GM12878 (cell line): ENCODE results near the gene COL4A2. TPM values are rescaled to one million over a fixed set of nuclear protein-coding genes. Genes with fewer than 3 reads are reported as not detected.
"Not testable (repeated sequence)": the region's sequence is repeated elsewhere in the genome, so short reads cannot be mapped to it uniquely, and the experiment has no call there.

Experiments used
- ATAC-seq: fragments of 200-7000 bp; cut with Tn5 transposase; 3 replicates; pipeline ENCODE4 v1.9.1; 2020; ENCODE audit warnings: mild to moderate bottlenecking, moderate library complexity
- BruUV-seq: library from RNA; stranded (reverse); fragments of 400-500 nt; replicated peaks from 2 replicates; lab custom pipeline; 2021; lab: Mats Ljungman, UMichigan
- CTCF ChIA-PET: fragments of 300-600 bp; sonication (Branson Sonifier 250); formaldehyde crosslinking; extraction: SDS; loops from one replicate; lab custom pipeline; 2021; ENCODE audit warnings: inconsistent platforms; lab: Yijun Ruan, JAX
- POLR2A ChIA-PET: fragments of 350-600 bp; formaldehyde crosslinking; extraction: SDS; loops from one replicate; lab custom pipeline; 2021; ENCODE audit warnings: inconsistent platforms; lab: Charles Lee
- RAD21 ChIA-PET: fragments of 300-600 bp; sonication (Branson Sonifier 250); formaldehyde crosslinking; loops from one replicate; lab custom pipeline; 2023; ENCODE audit warnings: antibody characterized with exemption; ENCODE audit not compliant: unreplicated experiment; lab: Charles Lee
- SMC1A ChIA-PET: fragments of 300-600 bp; sonication (Branson Sonifier 250); formaldehyde crosslinking; loops from one replicate; lab custom pipeline; 2023; ENCODE audit not compliant: unreplicated experiment, uncharacterized antibody; lab: Charles Lee
- DNase-seq: peaks from one replicate; pipeline ENCODE4 v3.0.0-alpha.2; 2011; ENCODE audit warnings: low read depth, low spot score
- FAIRE-seq: peaks from 3 replicates; lab custom pipeline; 2011; peaks lifted over from hg19 to GRCh38; lab: Jason Lieb, UNC
- H2AFZ ChIP-seq: 2 replicates; pipeline ENCODE4 v1.6.0; 2011; ENCODE audit warnings: low read depth, low read length, control low read depth; ENCODE audit not compliant: control insufficient read depth
- H3K27ac ChIP-seq: 2 replicates; pipeline ENCODE4 v1.5.1; 2011; ENCODE audit warnings: control low read depth; ENCODE audit not compliant: control insufficient read depth, insufficient read depth
- H3K27me3 ChIP-seq, 2 experiments: replicated peaks in 1 of 2; 2 replicates each; pipeline versions ENCODE4 v1.6.0 to v1.6.1; 2011; ENCODE audit warnings: low read length in 1 of 2; ENCODE audit not compliant: control insufficient read depth in 2 of 2, insufficient read depth in 2 of 2
- H3K36me3 ChIP-seq, 2 experiments: 2 replicates each; pipeline ENCODE4 v1.5.1; 2011; ENCODE audit warnings: low read length in 1 of 2; ENCODE audit not compliant: control insufficient read depth in 2 of 2, insufficient read depth in 2 of 2
- H3K4me1 ChIP-seq: 2 replicates; pipeline ENCODE4 v1.6.1; 2011; ENCODE audit warnings: mild to moderate bottlenecking, low read length, moderate library complexity, mixed read lengths; ENCODE audit not compliant: control insufficient read depth, insufficient read depth
- H3K4me2 ChIP-seq: 2 replicates; pipeline ENCODE4 v1.6.0; 2011; ENCODE audit warnings: control low read depth; ENCODE audit not compliant: control insufficient read depth, insufficient read depth
- H3K4me3 ChIP-seq: fragments of 200-600 bp; sonication (generic); 2 replicates; pipeline ENCODE4 v1.5.1; 2016
- H3K79me2 ChIP-seq: 2 replicates; pipeline ENCODE4 v1.6.0; 2011; ENCODE audit warnings: low read length; ENCODE audit not compliant: control insufficient read depth, insufficient read depth
- H3K9ac ChIP-seq: 2 replicates; pipeline ENCODE4 v1.8.0; 2011; ENCODE audit warnings: low read length, control low read depth, mixed read lengths; ENCODE audit not compliant: control insufficient read depth, insufficient read depth
- H3K9me3 ChIP-seq: replicated peaks from 3 replicates; pipeline ENCODE4 v1.5.1; 2011; ENCODE audit warnings: mild to moderate bottlenecking, low read length; ENCODE audit not compliant: control insufficient read depth, insufficient read depth
- H4K20me1 ChIP-seq: 2 replicates; pipeline ENCODE4 v1.6.0; 2011; ENCODE audit not compliant: control insufficient read depth, insufficient read depth
- MYC ChIP-seq: IDR thresholded peaks from 2 replicates; pipeline ENCODE4 v1.6.1; 2011; ENCODE audit warnings: mild to moderate bottlenecking, low read length, moderate library complexity, inconsistent platforms; ENCODE audit not compliant: insufficient read depth, insufficient replicate concordance, insufficient read length, severe bottlenecking
- NFIC ChIP-seq: IDR thresholded peaks from 2 replicates; pipeline ENCODE4 v1.6.1; 2012; ENCODE audit warnings: low read depth, mild to moderate bottlenecking, inconsistent platforms, low read length, moderate library complexity
- RAD21 ChIP-seq: IDR thresholded peaks from 2 replicates; pipeline ENCODE4 v1.6.1; 2011; ENCODE audit warnings: mild to moderate bottlenecking, low read depth, low read length, moderate library complexity; ENCODE audit not compliant: insufficient read depth
- RBBP5 ChIP-seq: fragments of 200-600 bp; sonication (generic); conservative IDR thresholded peaks from 2 replicates; pipeline ENCODE4 v1.6.1; 2016
- SMAD1 ChIP-seq: fragments of 450-650 bp; IDR thresholded peaks from 2 replicates; pipeline ENCODE4 v1.6.1; 2018; ENCODE audit warnings: mild to moderate bottlenecking, low read depth; ENCODE audit not compliant: partially characterized antibody
- WGBS: methylation state at CpG from one replicate; pipeline ENCODE4 v1.1.6; 2016; ENCODE audit warnings: low lambda C conversion rate; ENCODE audit not compliant: insufficient replicate concordance, insufficient coverage; ENCODE audit errors: missing lambda C conversion rate; 5-methylcytosine and 5-hydroxymethylcytosine counted together
- in situ Hi-C: fragments of 300-500 bp; cut with MboI; formaldehyde crosslinking; loops from 9 replicates; pipeline ENCODE4 v1.14.3; 2018; ENCODE audit warnings: mixed read lengths
- intact Hi-C: fragments of 100-400 bp; cut with micrococcal nuclease; formaldehyde crosslinking; loops from one replicate; pipeline ENCODE4 v1.14.2; 2022; ENCODE audit not compliant: unreplicated experiment
- polyA plus RNA-seq, 11 experiments: library from polyadenylated mRNA; depleted of rRNA in 4 of 11; unstranded in 6 of 11; stranded (reverse) in 5 of 11; fragments of >200 nt; fragmentation: Nextera tagmentation in 4 of 11; fragmentation: Illumina TruSeq in 1 of 11; extraction: Ambion mirVana in 4 of 11; extraction: Trizol in 1 of 11; gene quantifications; 1 replicate in 1 of 11; 2 replicates in 10 of 11; pipeline versions ENCODE4 v1.2.1 to v1.2.3, GENCODE V29; 2011 to 2016; ENCODE audit warnings: inconsistent platforms in 2 of 11, missing spikeins in 2 of 11, low read depth in 1 of 11
- total RNA-seq, 4 experiments: library from RNA; depleted of rRNA in 3 of 4; stranded (reverse); fragments of >200 nt in 3 of 4; fragmentation: Illumina TruSeq in 1 of 4; extraction: Trizol in 1 of 4; gene quantifications; 2 replicates each; pipeline versions ENCODE4 v1.2.1 to v1.2.3, GENCODE V29; 2013 to 2021

Gene COL4A2
- total and polyA plus RNA-seq, 10 of the 15 experiments (the other 5 are each of a cell fraction or from before 2014, with no cell fraction given): 0.16 to 1.6 (median 0.62) TPM; not detected in 3

DNA sequence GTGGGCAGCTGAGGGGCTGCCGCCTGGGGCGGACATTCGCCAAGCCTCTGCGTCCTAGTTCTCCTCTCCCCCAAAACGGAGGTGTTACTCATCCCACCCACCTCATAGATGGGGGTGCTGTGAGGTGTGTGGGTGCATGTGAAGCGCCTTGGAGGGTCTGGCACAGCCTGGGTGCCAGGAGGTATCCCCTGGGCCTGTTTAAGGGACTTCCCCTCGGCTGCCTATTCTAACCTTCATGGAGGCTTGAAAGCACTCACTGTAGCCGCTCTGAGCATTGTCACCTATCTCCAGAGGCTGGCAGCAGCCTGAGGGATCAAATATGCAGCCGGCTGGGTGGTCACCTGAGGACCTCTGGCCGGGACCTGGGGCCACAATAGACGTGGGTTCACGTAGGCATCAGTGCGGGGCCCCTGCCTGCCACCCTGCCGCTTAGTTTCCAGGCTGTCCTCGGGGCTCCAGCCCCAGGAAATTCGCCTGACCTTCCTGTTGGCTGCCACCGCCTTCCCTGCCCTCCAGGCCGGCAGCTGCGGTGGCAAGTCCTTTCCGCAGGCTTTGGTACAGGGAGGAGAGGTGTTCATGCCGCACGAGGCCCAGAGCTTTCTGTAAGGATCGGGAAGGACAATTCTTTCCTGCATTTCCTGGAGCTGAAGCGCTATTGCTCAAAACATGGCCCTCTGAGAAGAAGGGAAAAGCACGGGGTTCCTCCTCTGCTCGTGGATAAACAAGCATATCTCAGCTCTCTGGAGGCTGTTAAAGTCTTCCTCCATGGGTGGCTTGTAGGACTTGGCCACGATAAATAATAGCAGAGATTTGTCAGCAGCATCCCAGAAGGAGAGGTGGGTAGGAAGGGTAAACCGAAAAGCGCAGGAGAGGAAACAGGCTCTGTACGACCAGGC, 4.6 kb downstream of the COL4A2 start:
- Histone ChIP-seq H3K27ac (no peak overlapping the region), H3K9me3 (no peaks in the 10 kb centered on the region; the same call in 2 of the 3 replicates), H3K4me2 (no peak overlapping the region), H3K27me3 (peaks cover 12 to 15% of the 10 kb centered on the region in 2 experiments; a peak in 3 of 4 replicates), H3K9ac (no peak overlapping the region), H3K79me2 (no peaks in the 10 kb centered on the region), H2AFZ (no peak overlapping the region), H3K4me3 (no peak overlapping the region), H3K4me1 (no peaks in the 10 kb centered on the region), H3K36me3 (no peaks in the 10 kb centered on the region), H4K20me1 (no peaks in the 10 kb centered on the region)
- POLR2A ChIA-PET: no interaction called here
- TF ChIP-seq RAD21 (no peak), RBBP5 (no peak)
- no peak for DNase-seq
- ATAC-seq: no peak
- no peak for FAIRE-seq
- no TSS peak for BruUV-seq
- WGBS: 30% methylated on average over 30 of the region's 30 CpGs
- CTCF ChIA-PET: no interaction called here
- RAD21 ChIA-PET: interaction anchor here (0.9 kb wide), 1 partner anchor 100 kb away, joined by 3 read pairs; no protein-coding TSS in a partner anchor
- SMC1A ChIA-PET: no interaction called here
- intact Hi-C loops: no loop called here
- in situ Hi-C loops: no loop called here

DNA sequence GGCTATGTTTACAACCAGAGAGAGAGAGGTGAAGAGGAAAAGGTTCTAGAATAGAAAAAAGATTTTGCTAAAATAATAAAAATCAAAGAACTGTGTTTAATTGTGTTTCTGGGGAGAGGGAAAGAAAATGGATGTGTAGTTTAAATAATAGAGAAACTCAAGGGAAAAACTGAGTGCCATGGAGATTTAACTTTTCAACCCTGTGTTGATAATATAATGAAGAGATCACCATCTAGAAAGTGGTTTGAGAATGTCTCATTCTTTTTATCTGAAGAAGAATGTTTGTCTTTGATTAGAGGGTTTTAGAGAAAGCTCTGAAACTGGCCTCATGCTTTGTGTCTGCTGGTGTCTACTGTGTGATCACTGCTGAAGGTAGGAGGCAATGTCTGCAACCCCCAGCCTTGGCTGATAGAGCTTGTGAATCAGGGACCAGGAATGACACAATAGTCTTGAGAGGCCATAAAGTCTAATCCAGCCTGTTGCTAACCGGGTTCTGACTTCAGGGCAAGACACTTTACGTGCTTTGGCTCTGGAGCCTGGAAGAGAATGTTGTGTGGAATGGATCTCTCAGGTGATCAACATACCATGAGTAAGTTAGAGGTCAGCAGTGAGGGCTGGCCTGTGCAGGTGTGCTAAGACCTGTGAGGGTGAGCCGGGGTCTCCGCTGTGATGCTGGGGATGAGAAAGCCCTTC, 5.4 kb downstream of the COL4A2 start:
- Histone ChIP-seq H3K4me2 (no peak overlapping the region), H3K9ac (no peak overlapping the region), H2AFZ (no peak overlapping the region), H3K36me3 (no peaks in the 10 kb centered on the region), H3K4me1 (no peaks in the 10 kb centered on the region), H3K4me3 (no peak overlapping the region), H3K27ac (no peak overlapping the region), H4K20me1 (no peaks in the 10 kb centered on the region), H3K27me3 (peaks cover 12 to 15% of the 10 kb centered on the region in 2 experiments; a peak in 3 of 4 replicates), H3K79me2 (no peaks in the 10 kb centered on the region), H3K9me3 (no peaks in the 10 kb centered on the region; the same call in 2 of the 3 replicates)
- TF ChIP-seq MYC (no peak), SMAD1 (no peak), NFIC (no peak)
- WGBS: 11% methylated on average over 4 of the region's 4 CpGs
- in situ Hi-C loops: no loop called here
- FAIRE-seq (no peak), DNase-seq (no peak), ATAC-seq (no peak)
- BruUV-seq: no TSS peak
- intact Hi-C loops: no loop called here
- ChIA-PET RAD21 (interaction anchor here (0.9 kb wide), 1 partner anchor 99 kb away, joined by 3 read pairs; no protein-coding TSS in a partner anchor), SMC1A (no interaction called here), CTCF (no interaction called here), POLR2A (no interaction called here)

DNA sequence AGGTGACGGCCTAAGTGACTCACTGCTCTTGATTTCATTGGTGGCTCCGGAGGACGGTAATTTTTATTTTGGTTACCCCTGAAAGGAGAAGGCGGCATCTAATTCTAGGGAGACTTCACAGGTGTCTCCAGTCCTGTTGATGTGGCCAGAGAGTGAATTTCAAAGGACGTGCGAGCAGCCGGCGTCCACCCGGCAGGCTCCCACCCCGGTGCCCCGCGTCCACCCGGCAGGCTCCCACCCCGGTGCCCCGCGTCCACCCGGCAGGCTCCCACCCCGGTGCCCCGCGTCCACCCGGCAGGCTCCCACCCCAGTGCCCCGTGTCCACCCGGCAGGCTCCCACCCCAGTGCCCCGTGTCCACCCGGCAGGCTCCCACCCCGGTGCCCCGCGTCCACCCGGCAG, 6.2 kb downstream of the COL4A2 start:
- DNase-seq, H3K4me1 ChIP-seq, BruUV-seq, H3K27ac ChIP-seq, H3K36me3 ChIP-seq, H3K79me2 ChIP-seq, POLR2A ChIA-PET, FAIRE-seq, in situ Hi-C loops, H3K9me3 ChIP-seq, H3K4me3 ChIP-seq, H4K20me1 ChIP-seq, ATAC-seq, H3K9ac ChIP-seq, H3K4me2 ChIP-seq, CTCF ChIA-PET, H2AFZ ChIP-seq, intact Hi-C loops, RAD21 ChIA-PET: not testable (repeated sequence)
- WGBS: 66% methylated on average over 7 of the region's 29 CpGs
- SMC1A ChIA-PET: interaction anchor here (0.6 kb wide), 1 partner anchor 973 kb away, joined by 4 read pairs; no protein-coding TSS in a partner anchor
- H3K27me3 ChIP-seq: peaks cover 9 to 12% of the 10 kb centered on the region in 2 experiments; a peak in 3 of 4 replicates
